ENCODE data around the gene EYS. TPM values are rescaled to one million over a fixed set of nuclear protein-coding genes. Genes with fewer than 3 reads are reported as not detected.
"Not testable (repeated sequence)": the region's sequence is repeated elsewhere in the genome, so short reads cannot be mapped to it uniquely, and the experiment has no call there.

The EYS gene
- total RNA-seq, 1 experiment from 2014 or later = not detected

DNA sequence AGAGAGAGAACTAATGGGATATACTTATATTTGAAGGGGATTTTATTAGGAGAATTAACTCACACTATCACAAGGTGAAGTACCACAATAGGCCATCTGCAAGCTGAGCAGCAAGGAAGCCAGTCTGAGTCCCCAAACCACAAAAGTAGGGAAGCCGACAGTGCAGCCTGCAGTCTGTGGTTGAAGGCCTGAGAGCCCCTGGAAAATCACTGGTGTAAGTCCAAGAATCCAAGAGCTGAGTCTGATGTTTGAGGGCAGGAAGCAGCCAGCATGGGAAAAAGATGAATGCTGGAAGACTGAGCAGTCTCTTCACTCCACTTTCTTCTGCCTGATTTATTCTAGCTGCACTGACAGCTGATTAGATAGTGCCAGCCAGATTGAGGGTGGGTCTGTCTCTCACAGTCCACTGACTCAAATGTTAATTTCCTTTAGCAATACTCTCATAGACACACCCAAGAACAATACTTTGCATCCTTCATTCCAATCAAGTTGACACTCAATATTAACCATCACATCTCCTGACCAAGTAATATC lies 1247.5 kb downstream of the EYS start:
- POLR2A ChIA-PET = no interaction called here
- H3K36me3 ChIP-seq (ENCODE audit: control insufficient read depth in 1 of 2, insufficient read depth in 2 of 2, low read length in 2 of 2) = no peaks in the 10 kb centered on the region
- no peak overlapping the region for H3K27ac ChIP-seq (ENCODE audit: low read depth, low read length)
- RAD21 ChIA-PET (ENCODE audit: low non-redundant PET in 1 of 2, low total read pairs in 2 of 2, uncharacterized antibody in 2 of 2, unreplicated experiment in 2 of 2) = no interaction called here
- no peaks in the 10 kb centered on the region for H3K4me1 ChIP-seq (ENCODE audit: control insufficient read depth in 1 of 2, insufficient read depth in 2 of 2, low read length in 2 of 2)
- H4K20me1 ChIP-seq (ENCODE audit: insufficient read depth) = no peaks in the 10 kb centered on the region
- intact Hi-C loops (cut with micrococcal nuclease) = no loop called here
- no peaks in the 10 kb centered on the region for H3K79me2 ChIP-seq (ENCODE audit: insufficient read depth, low read length)
- DNase-seq (ENCODE audit: low read depth, low spot score) (no peak), ATAC-seq (no peak)
- no peaks in the 10 kb centered on the region for H3K9me2 ChIP-seq (ENCODE audit: insufficient read depth)
- no TSS peak for BruUV-seq (replicated peaks)
- peaks cover 0 to 6% of the 10 kb centered on the region in 2 experiments; a peak in 2 of 4 replicates for H3K9me3 ChIP-seq (ENCODE audit: control insufficient read depth in 1 of 2, insufficient read depth in 1 of 2, low read depth in 1 of 2, low read length in 2 of 2)
- H3K4me3 ChIP-seq (replicated peaks in 1 of 2; ENCODE audit: low read depth in 1 of 2, low read length in 2 of 2) = no peak overlapping the region
- H3K4me2 ChIP-seq (ENCODE audit: low read length) = no peak overlapping the region
- no peak overlapping the region for H3K9ac ChIP-seq (ENCODE audit: low read length)
- H2AFZ ChIP-seq (ENCODE audit: low read depth, low read length, poor library complexity, severe bottlenecking) = no peak overlapping the region
- no peaks in the 10 kb centered on the region for H3K27me3 ChIP-seq (ENCODE audit: insufficient read depth, low read length)
- TF ChIP-seq, protein P1, sequence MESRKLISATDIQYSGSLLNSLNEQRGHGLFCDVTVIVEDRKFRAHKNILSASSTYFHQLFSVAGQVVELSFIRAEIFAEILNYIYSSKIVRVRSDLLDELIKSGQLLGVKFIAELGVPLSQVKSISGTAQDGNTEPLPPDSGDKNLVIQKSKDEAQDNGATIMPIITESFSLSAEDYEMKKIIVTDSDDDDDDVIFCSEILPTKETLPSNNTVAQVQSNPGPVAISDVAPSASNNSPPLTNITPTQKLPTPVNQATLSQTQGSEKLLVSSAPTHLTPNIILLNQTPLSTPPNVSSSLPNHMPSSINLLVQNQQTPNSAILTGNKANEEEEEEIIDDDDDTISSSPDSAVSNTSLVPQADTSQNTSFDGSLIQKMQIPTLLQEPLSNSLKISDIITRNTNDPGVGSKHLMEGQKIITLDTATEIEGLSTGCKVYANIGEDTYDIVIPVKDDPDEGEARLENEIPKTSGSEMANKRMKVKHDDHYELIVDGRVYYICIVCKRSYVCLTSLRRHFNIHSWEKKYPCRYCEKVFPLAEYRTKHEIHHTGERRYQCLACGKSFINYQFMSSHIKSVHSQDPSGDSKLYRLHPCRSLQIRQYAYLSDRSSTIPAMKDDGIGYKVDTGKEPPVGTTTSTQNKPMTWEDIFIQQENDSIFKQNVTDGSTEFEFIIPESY (IDR thresholded peaks at IDR 0.05; ENCODE audit: extremely low read depth, insufficient replicate concordance, low read length) = no peak
- TF ChIP-seq YY1 (IDR thresholded peaks at IDR 0.05; ENCODE audit: extremely low read depth, insufficient replicate concordance, low read depth, low read length) = no peak
- TF ChIP-seq EZH2 (IDR thresholded peaks at IDR 0.05) = no peak
- no peak for TF ChIP-seq RAD21 (IDR thresholded peaks at IDR 0.05; ENCODE audit: low read depth)
- TF ChIP-seq, protein P2, sequence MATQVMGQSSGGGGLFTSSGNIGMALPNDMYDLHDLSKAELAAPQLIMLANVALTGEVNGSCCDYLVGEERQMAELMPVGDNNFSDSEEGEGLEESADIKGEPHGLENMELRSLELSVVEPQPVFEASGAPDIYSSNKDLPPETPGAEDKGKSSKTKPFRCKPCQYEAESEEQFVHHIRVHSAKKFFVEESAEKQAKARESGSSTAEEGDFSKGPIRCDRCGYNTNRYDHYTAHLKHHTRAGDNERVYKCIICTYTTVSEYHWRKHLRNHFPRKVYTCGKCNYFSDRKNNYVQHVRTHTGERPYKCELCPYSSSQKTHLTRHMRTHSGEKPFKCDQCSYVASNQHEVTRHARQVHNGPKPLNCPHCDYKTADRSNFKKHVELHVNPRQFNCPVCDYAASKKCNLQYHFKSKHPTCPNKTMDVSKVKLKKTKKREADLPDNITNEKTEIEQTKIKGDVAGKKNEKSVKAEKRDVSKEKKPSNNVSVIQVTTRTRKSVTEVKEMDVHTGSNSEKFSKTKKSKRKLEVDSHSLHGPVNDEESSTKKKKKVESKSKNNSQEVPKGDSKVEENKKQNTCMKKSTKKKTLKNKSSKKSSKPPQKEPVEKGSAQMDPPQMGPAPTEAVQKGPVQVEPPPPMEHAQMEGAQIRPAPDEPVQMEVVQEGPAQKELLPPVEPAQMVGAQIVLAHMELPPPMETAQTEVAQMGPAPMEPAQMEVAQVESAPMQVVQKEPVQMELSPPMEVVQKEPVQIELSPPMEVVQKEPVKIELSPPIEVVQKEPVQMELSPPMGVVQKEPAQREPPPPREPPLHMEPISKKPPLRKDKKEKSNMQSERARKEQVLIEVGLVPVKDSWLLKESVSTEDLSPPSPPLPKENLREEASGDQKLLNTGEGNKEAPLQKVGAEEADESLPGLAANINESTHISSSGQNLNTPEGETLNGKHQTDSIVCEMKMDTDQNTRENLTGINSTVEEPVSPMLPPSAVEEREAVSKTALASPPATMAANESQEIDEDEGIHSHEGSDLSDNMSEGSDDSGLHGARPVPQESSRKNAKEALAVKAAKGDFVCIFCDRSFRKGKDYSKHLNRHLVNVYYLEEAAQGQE (IDR thresholded peaks at IDR 0.05; ENCODE audit: low read depth) = no peak
- TF ChIP-seq, protein P3, sequence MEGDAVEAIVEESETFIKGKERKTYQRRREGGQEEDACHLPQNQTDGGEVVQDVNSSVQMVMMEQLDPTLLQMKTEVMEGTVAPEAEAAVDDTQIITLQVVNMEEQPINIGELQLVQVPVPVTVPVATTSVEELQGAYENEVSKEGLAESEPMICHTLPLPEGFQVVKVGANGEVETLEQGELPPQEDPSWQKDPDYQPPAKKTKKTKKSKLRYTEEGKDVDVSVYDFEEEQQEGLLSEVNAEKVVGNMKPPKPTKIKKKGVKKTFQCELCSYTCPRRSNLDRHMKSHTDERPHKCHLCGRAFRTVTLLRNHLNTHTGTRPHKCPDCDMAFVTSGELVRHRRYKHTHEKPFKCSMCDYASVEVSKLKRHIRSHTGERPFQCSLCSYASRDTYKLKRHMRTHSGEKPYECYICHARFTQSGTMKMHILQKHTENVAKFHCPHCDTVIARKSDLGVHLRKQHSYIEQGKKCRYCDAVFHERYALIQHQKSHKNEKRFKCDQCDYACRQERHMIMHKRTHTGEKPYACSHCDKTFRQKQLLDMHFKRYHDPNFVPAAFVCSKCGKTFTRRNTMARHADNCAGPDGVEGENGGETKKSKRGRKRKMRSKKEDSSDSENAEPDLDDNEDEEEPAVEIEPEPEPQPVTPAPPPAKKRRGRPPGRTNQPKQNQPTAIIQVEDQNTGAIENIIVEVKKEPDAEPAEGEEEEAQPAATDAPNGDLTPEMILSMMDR (IDR thresholded peaks at IDR 0.05 in 2 of 3, conservative IDR thresholded peaks at IDR 0.05 in 1 of 3; ENCODE audit: borderline replicate concordance in 1 of 3, insufficient read depth in 1 of 3, low read depth in 2 of 3, low read length in 2 of 3) = no peak
- TF ChIP-seq FOSL1 (IDR thresholded peaks at IDR 0.05; ENCODE audit: low read depth) = no peak
- TF ChIP-seq JUND (IDR thresholded peaks at IDR 0.05) = no peak
- no peak for TF ChIP-seq SIN3A (IDR thresholded peaks at IDR 0.05; ENCODE audit: low read depth)
- CTCF ChIA-PET = no interaction called here

DNA sequence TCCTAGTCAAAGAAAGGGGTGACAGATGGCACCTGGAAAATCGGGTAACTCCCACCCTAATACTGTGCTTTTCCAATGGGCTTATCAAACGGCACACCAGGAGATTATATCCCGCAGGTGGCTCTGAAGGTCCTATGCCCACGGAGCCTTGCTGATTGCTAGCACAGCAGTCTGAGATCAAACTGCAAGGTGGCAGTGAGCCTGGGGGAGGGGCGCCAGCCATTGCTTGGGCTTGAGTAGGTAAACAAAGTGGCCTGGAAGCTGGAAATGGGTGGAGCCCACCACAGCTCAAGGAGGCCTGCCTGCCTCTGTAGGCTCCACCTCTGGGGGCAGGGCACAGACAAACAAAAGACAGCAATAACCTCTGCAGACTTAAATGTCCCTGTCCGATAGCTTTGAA lies 1258.9 kb downstream of the EYS start:
- H3K79me2 ChIP-seq (ENCODE audit: insufficient read depth, low read length); H3K4me3 ChIP-seq (replicated peaks in 1 of 2; ENCODE audit: low read depth in 1 of 2, low read length in 2 of 2); RAD21 ChIA-PET (ENCODE audit: low non-redundant PET in 1 of 2, low total read pairs in 2 of 2, uncharacterized antibody in 2 of 2, unreplicated experiment in 2 of 2); POLR2A ChIA-PET; intact Hi-C loops (cut with micrococcal nuclease); ATAC-seq; H3K9me2 ChIP-seq (ENCODE audit: insufficient read depth); H3K27ac ChIP-seq (ENCODE audit: low read depth, low read length); H3K4me2 ChIP-seq (ENCODE audit: low read length); BruUV-seq (replicated peaks); H3K4me1 ChIP-seq (ENCODE audit: control insufficient read depth in 1 of 2, insufficient read depth in 2 of 2, low read length in 2 of 2); CTCF ChIA-PET; H4K20me1 ChIP-seq (ENCODE audit: insufficient read depth); H3K27me3 ChIP-seq (ENCODE audit: insufficient read depth, low read length); H3K36me3 ChIP-seq (ENCODE audit: control insufficient read depth in 1 of 2, insufficient read depth in 2 of 2, low read length in 2 of 2); DNase-seq (ENCODE audit: low read depth, low spot score); H2AFZ ChIP-seq (ENCODE audit: low read depth, low read length, poor library complexity, severe bottlenecking); H3K9me3 ChIP-seq (ENCODE audit: control insufficient read depth in 1 of 2, insufficient read depth in 1 of 2, low read depth in 1 of 2, low read length in 2 of 2); H3K9ac ChIP-seq (ENCODE audit: low read length): not testable (repeated sequence)
